IPS-18a (cell line): ENCODE results near the gene FAF1.

Experiments used
- H3K27ac ChIP-seq: one replicate; pipeline ENCODE4 v1.5.1; 2013; ENCODE audit warnings: low read length
- H3K27me3 ChIP-seq: one replicate; pipeline ENCODE4 v1.6.1; 2013; ENCODE audit warnings: mild to moderate bottlenecking, low read length; ENCODE audit not compliant: control insufficient read depth, insufficient read depth
- H3K36me3 ChIP-seq: one replicate; pipeline ENCODE4 v1.6.1; 2013; ENCODE audit warnings: low read depth, low read length; ENCODE audit not compliant: control insufficient read depth
- H3K4me1 ChIP-seq: one replicate; pipeline ENCODE4 v1.6.1; 2013; ENCODE audit warnings: low read depth, low read length; ENCODE audit not compliant: control insufficient read depth
- H3K4me3 ChIP-seq: one replicate; pipeline ENCODE4 v1.5.1; 2013; ENCODE audit warnings: low read length
- H3K9ac ChIP-seq: one replicate; pipeline ENCODE4 v1.6.1; 2013; ENCODE audit warnings: mild to moderate bottlenecking, low read length, moderate library complexity
- H3K9me3 ChIP-seq: one replicate; pipeline ENCODE4 v1.6.1; 2013; ENCODE audit warnings: low read depth, low read length; ENCODE audit not compliant: control insufficient read depth

The FAF1 gene

GRCh38 chr1:50458507-50458906 is 501.6 kb downstream of the FAF1 start:
- Histone ChIP-seq H3K9ac (no peak overlapping the region), H3K4me3 (no peak overlapping the region), H3K4me1 (no peaks in the 10 kb centered on the region), H3K27me3 (no peaks in the 10 kb centered on the region), H3K36me3 (no peaks in the 10 kb centered on the region), H3K9me3 (no peaks in the 10 kb centered on the region), H3K27ac (no peak overlapping the region)

GRCh38 chr1:50454911-50455310 is 505.2 kb downstream of the FAF1 start:
- Histone ChIP-seq H3K4me3 (no peak overlapping the region), H3K27me3 (no peaks in the 10 kb centered on the region), H3K9me3 (no peaks in the 10 kb centered on the region), H3K9ac (no peak overlapping the region), H3K27ac (no peak overlapping the region), H3K36me3 (no peaks in the 10 kb centered on the region), H3K4me1 (no peaks in the 10 kb centered on the region)

GRCh38 chr1:50453266-50453665 is 506.8 kb downstream of the FAF1 start:
- H3K9me3 ChIP-seq = no peaks in the 10 kb centered on the region
- no peak overlapping the region for H3K4me3 ChIP-seq
- no peaks in the 10 kb centered on the region for H3K36me3 ChIP-seq
- no peak overlapping the region for H3K9ac ChIP-seq
- no peaks in the 10 kb centered on the region for H3K4me1 ChIP-seq
- H3K27me3 ChIP-seq = no peaks in the 10 kb centered on the region
- no peak overlapping the region for H3K27ac ChIP-seq

- Histone ChIP-seq H3K9me3 (no peaks in the 10 kb centered on the region), H3K9ac (no peak overlapping the region), H3K4me1 (no peaks in the 10 kb centered on the region), H3K27me3 (no peaks in the 10 kb centered on the region), H3K4me3 (no peak overlapping the region), H3K36me3 (no peaks in the 10 kb centered on the region), H3K27ac (no peak overlapping the region)
Measured at GRCh38 chr1:50452700-50453099, 507.4 kb downstream of the FAF1 start.

- H3K9ac ChIP-seq = no peak overlapping the region
Measured at GRCh38 chr1:50450861-50451653, 509.0 kb downstream of the FAF1 start.

GRCh38 chr1:50447961-50448360 is 512.1 kb downstream of the FAF1 start:
- no peaks in the 10 kb centered on the region for H3K4me1 ChIP-seq
- H3K9me3 ChIP-seq = no peaks in the 10 kb centered on the region
- H3K4me3 ChIP-seq = no peak overlapping the region
- H3K9ac ChIP-seq = no peak overlapping the region
- H3K36me3 ChIP-seq = no peaks in the 10 kb centered on the region
- H3K27ac ChIP-seq = no peak overlapping the region
- H3K27me3 ChIP-seq = no peaks in the 10 kb centered on the region

More at GRCh38 chr1:50450861-50451653, 509.0 kb downstream of the FAF1 start:
- Histone ChIP-seq H3K4me3 (no peak overlapping the region), H3K27ac (no peak overlapping the region), H3K36me3 (no peaks in the 10 kb centered on the region), H3K27me3 (no peaks in the 10 kb centered on the region), H3K4me1 (no peaks in the 10 kb centered on the region), H3K9me3 (no peaks in the 10 kb centered on the region)

GRCh38 chr1:50441183-50441582 is 518.9 kb downstream of the FAF1 start:
- no peak overlapping the region for H3K27ac ChIP-seq
- H3K9me3 ChIP-seq = no peaks in the 10 kb centered on the region
- no peak overlapping the region for H3K4me3 ChIP-seq
- no peaks in the 10 kb centered on the region for H3K27me3 ChIP-seq
- no peaks in the 10 kb centered on the region for H3K4me1 ChIP-seq
- H3K36me3 ChIP-seq = peaks cover 3% of the 10 kb centered on the region
- no peak overlapping the region for H3K9ac ChIP-seq

- no peak overlapping the region for H3K4me3 ChIP-seq
- no peak overlapping the region for H3K9ac ChIP-seq
- H3K27ac ChIP-seq = no peak overlapping the region
- H3K36me3 ChIP-seq = peaks cover 3% of the 10 kb centered on the region
- H3K4me1 ChIP-seq = no peaks in the 10 kb centered on the region
- peaks cover 7% of the 10 kb centered on the region for H3K27me3 ChIP-seq
- H3K9me3 ChIP-seq = no peaks in the 10 kb centered on the region
Measured at GRCh38 chr1:50438945-50439344, 521.1 kb downstream of the FAF1 start.

- Histone ChIP-seq H3K4me3 (no peak overlapping the region), H3K36me3 (peaks cover 3% of the 10 kb centered on the region), H3K9ac (no peak overlapping the region), H3K9me3 (no peaks in the 10 kb centered on the region), H3K27me3 (peaks cover 32% of the 10 kb centered on the region), H3K4me1 (no peaks in the 10 kb centered on the region), H3K27ac (no peak overlapping the region)
Measured at GRCh38 chr1:50436489-50436888, 523.6 kb downstream of the FAF1 start.

- Histone ChIP-seq H3K27me3 (peaks cover 96% of the 10 kb centered on the region), H3K9me3 (no peaks in the 10 kb centered on the region), H3K4me1 (peaks cover 14% of the 10 kb centered on the region), H3K36me3 (no peaks in the 10 kb centered on the region), H3K9ac (no peak overlapping the region), H3K27ac (no peak overlapping the region), H3K4me3 (peak overlapping the region; percentile 47)
Measured at GRCh38 chr1:50430010-50430405, 530.1 kb downstream of the FAF1 start.

- Histone ChIP-seq H3K4me1 (peaks cover 19% of the 10 kb centered on the region), H3K4me3 (no peak overlapping the region), H3K9me3 (no peaks in the 10 kb centered on the region), H3K9ac (no peak overlapping the region), H3K36me3 (no peaks in the 10 kb centered on the region), H3K27ac (no peak overlapping the region), H3K27me3 (peaks cover 100% of the 10 kb centered on the region)
Measured at GRCh38 chr1:50427818-50428779, 532.0 kb downstream of the FAF1 start.
